ENCODE data around the gene SEMA3E.

SEMA3E gene

DNA sequence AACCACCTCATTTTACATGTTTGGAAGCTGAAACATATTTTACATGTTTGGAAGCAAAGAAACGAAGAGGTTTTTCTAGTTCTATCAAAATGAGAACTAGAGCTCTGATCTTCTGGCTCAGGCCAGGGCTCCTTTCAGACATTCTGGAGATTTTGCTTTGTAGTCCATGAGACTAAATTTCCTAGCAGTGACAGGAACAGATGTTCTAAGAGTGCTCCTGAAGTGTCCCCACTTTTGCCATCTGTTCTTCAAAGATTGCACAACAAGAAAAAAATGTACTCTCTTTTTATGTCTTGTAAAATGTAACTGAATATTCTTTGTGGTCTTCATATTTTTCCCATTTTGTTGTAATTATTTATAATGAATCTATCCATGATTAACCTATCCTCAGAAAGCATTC is 289.8 kb downstream of the SEMA3E start:
- H3K4me1 ChIP-seq (ENCODE audit: insufficient read depth, low read length, poor library complexity, severe bottlenecking): no peaks in the 10 kb centered on the region
- H3K79me2 ChIP-seq (ENCODE audit: insufficient read depth, low read length): no peaks in the 10 kb centered on the region
- no peaks in the 10 kb centered on the region for H3K36me3 ChIP-seq (ENCODE audit: insufficient read depth, low read length)
- H2AFZ ChIP-seq (ENCODE audit: low read length): no peak overlapping the region
- H3K9me2 ChIP-seq (replicated peaks; ENCODE audit: low read depth, low read length): no peaks in the 10 kb centered on the region
- no peak overlapping the region for H3K9ac ChIP-seq (ENCODE audit: low read depth, low read length, poor library complexity, severe bottlenecking)
- H3F3A ChIP-seq (ENCODE audit: low read depth): no peaks in the 10 kb centered on the region
- no peak overlapping the region for H3K4me2 ChIP-seq (ENCODE audit: low read depth, low read length, poor library complexity, severe bottlenecking)
- no peaks in the 10 kb centered on the region for H4K20me1 ChIP-seq (ENCODE audit: insufficient read depth, low read length, poor library complexity, severe bottlenecking)
- H3K9me3 ChIP-seq (ENCODE audit: insufficient read depth, low read depth, low read length): no peaks in the 10 kb centered on the region
- no peaks in the 10 kb centered on the region for H3K27me3 ChIP-seq (ENCODE audit: insufficient read depth, low read length, poor library complexity, severe bottlenecking)
- no peak overlapping the region for H3K4me3 ChIP-seq (ENCODE audit: low read length, poor library complexity, severe bottlenecking)
- TF ChIP-seq EZH2phosphoT487 (IDR thresholded peaks at IDR 0.05; ENCODE audit: borderline replicate concordance): no peak
- TF ChIP-seq, protein P1, sequence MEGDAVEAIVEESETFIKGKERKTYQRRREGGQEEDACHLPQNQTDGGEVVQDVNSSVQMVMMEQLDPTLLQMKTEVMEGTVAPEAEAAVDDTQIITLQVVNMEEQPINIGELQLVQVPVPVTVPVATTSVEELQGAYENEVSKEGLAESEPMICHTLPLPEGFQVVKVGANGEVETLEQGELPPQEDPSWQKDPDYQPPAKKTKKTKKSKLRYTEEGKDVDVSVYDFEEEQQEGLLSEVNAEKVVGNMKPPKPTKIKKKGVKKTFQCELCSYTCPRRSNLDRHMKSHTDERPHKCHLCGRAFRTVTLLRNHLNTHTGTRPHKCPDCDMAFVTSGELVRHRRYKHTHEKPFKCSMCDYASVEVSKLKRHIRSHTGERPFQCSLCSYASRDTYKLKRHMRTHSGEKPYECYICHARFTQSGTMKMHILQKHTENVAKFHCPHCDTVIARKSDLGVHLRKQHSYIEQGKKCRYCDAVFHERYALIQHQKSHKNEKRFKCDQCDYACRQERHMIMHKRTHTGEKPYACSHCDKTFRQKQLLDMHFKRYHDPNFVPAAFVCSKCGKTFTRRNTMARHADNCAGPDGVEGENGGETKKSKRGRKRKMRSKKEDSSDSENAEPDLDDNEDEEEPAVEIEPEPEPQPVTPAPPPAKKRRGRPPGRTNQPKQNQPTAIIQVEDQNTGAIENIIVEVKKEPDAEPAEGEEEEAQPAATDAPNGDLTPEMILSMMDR (conservative IDR thresholded peaks at IDR 0.05; ENCODE audit: low read length): no peak

- H3K4me2 ChIP-seq (ENCODE audit: low read depth, low read length, poor library complexity, severe bottlenecking): no peak overlapping the region
These were observed 293.8 kb downstream of the SEMA3E start for GRCh38 chr7:83355143-83355542.

DNA sequence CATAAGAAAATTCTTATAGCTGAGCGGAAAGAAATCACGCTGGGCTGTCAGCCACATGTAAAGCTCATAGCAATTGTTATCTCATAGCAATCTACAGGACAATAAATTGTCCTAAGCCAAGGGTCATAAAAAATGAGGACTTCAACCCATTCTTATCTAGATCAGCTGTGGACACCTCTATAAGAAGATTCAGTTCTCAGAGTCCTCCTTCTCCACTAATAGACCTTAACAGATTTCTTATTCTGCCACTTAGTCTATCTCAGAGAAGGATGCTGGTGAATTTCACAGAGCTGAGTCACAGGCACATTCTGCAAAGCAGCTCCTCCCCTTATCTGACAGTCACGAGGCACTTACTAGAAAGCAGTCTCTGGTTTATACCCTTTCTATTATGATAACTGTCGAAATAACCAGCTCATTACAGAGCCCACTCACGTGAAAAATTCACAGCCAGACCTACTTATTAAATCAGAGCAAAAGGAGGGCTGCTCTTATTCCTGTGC is 300.9 kb downstream of the SEMA3E start:
- Histone ChIP-seq H3K79me2 (ENCODE audit: insufficient read depth, low read length) (no peaks in the 10 kb centered on the region), H3K27me3 (ENCODE audit: insufficient read depth, low read length, poor library complexity, severe bottlenecking) (no peaks in the 10 kb centered on the region), H3K4me2 (ENCODE audit: low read depth, low read length, poor library complexity, severe bottlenecking) (no peak overlapping the region), H4K20me1 (ENCODE audit: insufficient read depth, low read length, poor library complexity, severe bottlenecking) (no peaks in the 10 kb centered on the region), H3K4me1 (ENCODE audit: insufficient read depth, low read length, poor library complexity, severe bottlenecking) (no peaks in the 10 kb centered on the region), H3K9me3 (ENCODE audit: insufficient read depth, low read depth, low read length) (no peaks in the 10 kb centered on the region), H3K4me3 (ENCODE audit: low read length, poor library complexity, severe bottlenecking) (no peak overlapping the region), H3K9me2 (replicated peaks; ENCODE audit: low read depth, low read length) (no peaks in the 10 kb centered on the region), H3K36me3 (ENCODE audit: insufficient read depth, low read length) (no peaks in the 10 kb centered on the region), H3K9ac (ENCODE audit: low read depth, low read length, poor library complexity, severe bottlenecking) (no peak overlapping the region), H3F3A (ENCODE audit: low read depth) (no peaks in the 10 kb centered on the region), H2AFZ (ENCODE audit: low read length) (no peak overlapping the region)
- no peak for TF ChIP-seq EZH2phosphoT487 (IDR thresholded peaks at IDR 0.05; ENCODE audit: borderline replicate concordance)
- TF ChIP-seq, protein P1 (conservative IDR thresholded peaks at IDR 0.05; ENCODE audit: low read length): no peak

More at GRCh38 chr7:83355143-83355542, 293.8 kb downstream of the SEMA3E start:
- no peaks in the 10 kb centered on the region for H3K9me2 ChIP-seq (replicated peaks; ENCODE audit: low read depth, low read length)
- H3K4me1 ChIP-seq (ENCODE audit: insufficient read depth, low read length, poor library complexity, severe bottlenecking): no peaks in the 10 kb centered on the region
- no peaks in the 10 kb centered on the region for H3K36me3 ChIP-seq (ENCODE audit: insufficient read depth, low read length)
- TF ChIP-seq, protein P1 (conservative IDR thresholded peaks at IDR 0.05; ENCODE audit: low read length): no peak
- no peak for TF ChIP-seq EZH2phosphoT487 (IDR thresholded peaks at IDR 0.05; ENCODE audit: borderline replicate concordance)
- no peaks in the 10 kb centered on the region for H3F3A ChIP-seq (ENCODE audit: low read depth)
- no peak overlapping the region for H3K9ac ChIP-seq (ENCODE audit: low read depth, low read length, poor library complexity, severe bottlenecking)
- no peaks in the 10 kb centered on the region for H4K20me1 ChIP-seq (ENCODE audit: insufficient read depth, low read length, poor library complexity, severe bottlenecking)
- no peaks in the 10 kb centered on the region for H3K79me2 ChIP-seq (ENCODE audit: insufficient read depth, low read length)
- no peak overlapping the region for H3K4me3 ChIP-seq (ENCODE audit: low read length, poor library complexity, severe bottlenecking)
- H3K27me3 ChIP-seq (ENCODE audit: insufficient read depth, low read length, poor library complexity, severe bottlenecking): no peaks in the 10 kb centered on the region
- no peaks in the 10 kb centered on the region for H3K9me3 ChIP-seq (ENCODE audit: insufficient read depth, low read depth, low read length)
- H2AFZ ChIP-seq (ENCODE audit: low read length): no peak overlapping the region
